Embryonic facial prominence (tissue), 1 donor: Measurements from ENCODE around the gene PRCC.
"Not testable (repeated sequence)": the region's sequence is repeated elsewhere in the genome, so short reads cannot be mapped to it uniquely, and the experiment has no call there.

Source experiments
- DNase-seq: peaks from one replicate; pipeline ENCODE4 v3.0.0-alpha.2; 2016; ENCODE audit errors: extremely low spot score

The PRCC gene

GRCh38 chr1:156760796-156761104 lies 6.6 kb upstream of the PRCC start:
- no peak for DNase-seq

GRCh38 chr1:156765136-156765535 lies 2.2 kb upstream of the PRCC start:
- not testable (repeated sequence) for DNase-seq

GRCh38 chr1:156765666-156766065 lies 1.7 kb upstream of the PRCC start:
- DNase-seq = no peak

- no peak for DNase-seq
Measured at GRCh38 chr1:156766298-156767100, 836 bp upstream of the PRCC start.

- no peak for DNase-seq
Measured at GRCh38 chr1:156767879-156768604, 707 bp downstream of the PRCC start.

- DNase-seq = no peak
Measured at GRCh38 chr1:156768610-156769295, 1.4 kb downstream of the PRCC start.

- DNase-seq = no peak
Measured at GRCh38 chr1:156772222-156772621, 4.9 kb downstream of the PRCC start.

- no peak for DNase-seq
Measured at GRCh38 chr1:156772728-156773497, 5.6 kb downstream of the PRCC start.

GRCh38 chr1:156773607-156774006 lies 6.3 kb downstream of the PRCC start:
- no peak for DNase-seq

- no peak for DNase-seq
Measured at GRCh38 chr1:156775799-156776198, 8.5 kb downstream of the PRCC start.

- no peak for DNase-seq
Measured at GRCh38 chr1:156776942-156777341, 9.6 kb downstream of the PRCC start.

GRCh38 chr1:156777573-156777972 lies 10.2 kb downstream of the PRCC start:
- DNase-seq = no peak

- no peak for DNase-seq
Measured at GRCh38 chr1:156781585-156782186, 14.4 kb downstream of the PRCC start.

- no peak for DNase-seq
Measured at GRCh38 chr1:156785458-156785857, 18.1 kb downstream of the PRCC start.

- no peak for DNase-seq
Measured at GRCh38 chr1:156786640-156787039, 19.3 kb downstream of the PRCC start.

GRCh38 chr1:156788136-156788535 lies 20.8 kb downstream of the PRCC start:
- DNase-seq = no peak

GRCh38 chr1:156789621-156790318 lies 22.4 kb downstream of the PRCC start:
- DNase-seq = no peak

GRCh38 chr1:156794506-156795373 lies 27.4 kb downstream of the PRCC start:
- no peak for DNase-seq

GRCh38 chr1:156795374-156795733 lies 28.0 kb downstream of the PRCC start:
- DNase-seq = no peak

GRCh38 chr1:156795787-156796186 lies 28.5 kb downstream of the PRCC start:
- DNase-seq = no peak
